Measurements from ENCODE around the gene CELSR1. TPM values are rescaled to one million over a fixed set of nuclear protein-coding genes. Genes with fewer than 3 reads are reported as not detected.

CELSR1 gene
- total and polyA plus RNA-seq, 2 donors from 2014 or later = 15.7 to 49.9 TPM

GRCh38 chr22:46336119-46337078 lies 201.0 kb downstream of the CELSR1 start:
- Histone ChIP-seq H3K36me3 (ENCODE audit: control insufficient read depth in 2 of 3, insufficient read depth in 3 of 3, low read length in 3 of 3) (peaks cover 5 to 20% (median 11%) of the 10 kb centered on the region in 3 donors), H3K27me3 (ENCODE audit: control insufficient read depth, insufficient read depth, low read length) (no peaks in the 10 kb centered on the region), H3K4me3 (ENCODE audit: low read length in 3 of 3) (peak overlapping the region; percentile 79 to 94 (median 82)), H3K9ac (ENCODE audit: low read length in 3 of 3) (peak overlapping the region; percentile 34 to 92 (median 88)), H3K9me3 (ENCODE audit: control insufficient read depth in 2 of 3, insufficient read depth in 1 of 3, low read length in 3 of 3) (no peaks in the 10 kb centered on the region), H3K4me1 (ENCODE audit: control insufficient read depth in 2 of 3, insufficient read depth in 2 of 3, low read depth in 1 of 3, low read length in 3 of 3) (peaks cover 0 to 15% (median 4%) of the 10 kb centered on the region in 3 donors), H3K27ac (ENCODE audit: low read depth in 2 of 2, low read length in 2 of 2) (peak overlapping the region; percentile 76 to 84)
- FAIRE-seq = no peak
- DNase-seq = peak in 3 of 5 donors; percentile 20 to 81 (median 45)
- no peak for TF ChIP-seq CTCF (IDR thresholded peaks at IDR 0.05; ENCODE audit: borderline replicate concordance, extremely low read depth, insufficient read depth)
- intact Hi-C loops (cut with DNase I) = no loop called here

- intact Hi-C loops (cut with DNase I) = no loop called here
- DNase-seq = peak; percentile 86 to 96 (median 94)
- H3K4me3 ChIP-seq (ENCODE audit: low read length in 3 of 3) = peak within 1 kb of the TSS; percentile 79 to 94 (median 82)
- no peaks in the 10 kb centered on the region for H3K27me3 ChIP-seq (ENCODE audit: control insufficient read depth, insufficient read depth, low read length)
- H3K9me3 ChIP-seq (ENCODE audit: control insufficient read depth in 2 of 3, insufficient read depth in 1 of 3, low read length in 3 of 3) = no peaks in the 10 kb centered on the region
- H3K9ac ChIP-seq (ENCODE audit: low read length in 3 of 3) = peak within 1 kb of the TSS; percentile 42 to 92 (median 88)
- TF ChIP-seq CTCF (IDR thresholded peaks at IDR 0.05; ENCODE audit: borderline replicate concordance, extremely low read depth, insufficient read depth) = no peak
- FAIRE-seq = no peak
- H3K27ac ChIP-seq (ENCODE audit: low read depth in 2 of 2, low read length in 2 of 2) = peak within 1 kb of the TSS; percentile 76 to 84
- peaks cover 0 to 15% (median 4%) of the 10 kb centered on the region in 3 donors for H3K4me1 ChIP-seq (ENCODE audit: control insufficient read depth in 2 of 3, insufficient read depth in 2 of 3, low read depth in 1 of 3, low read length in 3 of 3)
- H3K36me3 ChIP-seq (ENCODE audit: control insufficient read depth in 2 of 3, insufficient read depth in 3 of 3, low read length in 3 of 3) = peaks cover 5 to 15% (median 11%) of the 10 kb centered on the region in 3 donors
Measured at GRCh38 chr22:46335201-46336118, 202.0 kb downstream of the CELSR1 start, which contains the start of gene TRMU. TRMU (plus strand) TSS chr22:46335714; CDS start chr22:46335765, 51 bp downstream.

GRCh38 chr22:46331496-46331895 lies 205.9 kb downstream of the CELSR1 start:
- intact Hi-C loops (cut with DNase I) = no loop called here
- no peak for FAIRE-seq

More at GRCh38 chr22:46331496-46331895, 205.9 kb downstream of the CELSR1 start:
- Histone ChIP-seq H3K36me3 (ENCODE audit: control insufficient read depth in 2 of 3, insufficient read depth in 3 of 3, low read length in 3 of 3) (no peaks in the 10 kb centered on the region), H3K27ac (ENCODE audit: low read depth in 2 of 2, low read length in 2 of 2) (no peak overlapping the region), H3K9ac (ENCODE audit: low read length in 3 of 3) (no peak overlapping the region), H3K27me3 (ENCODE audit: control insufficient read depth, insufficient read depth, low read length) (no peaks in the 10 kb centered on the region), H3K9me3 (ENCODE audit: control insufficient read depth in 2 of 3, insufficient read depth in 1 of 3, low read length in 3 of 3) (no peaks in the 10 kb centered on the region), H3K4me1 (ENCODE audit: control insufficient read depth in 2 of 3, insufficient read depth in 2 of 3, low read depth in 1 of 3, low read length in 3 of 3) (peaks cover 0 to 3% (median 2%) of the 10 kb centered on the region in 3 donors), H3K4me3 (ENCODE audit: low read length in 3 of 3) (no peak overlapping the region)
- DNase-seq = no peak
- TF ChIP-seq CTCF (IDR thresholded peaks at IDR 0.05; ENCODE audit: borderline replicate concordance, extremely low read depth, insufficient read depth) = no peak

All from kidney (tissue), 14 donors.